DOHH2 (cell line): ENCODE measurements around the gene BABAM2.

Source experiments
- H3F3A ChIP-seq: fragments of 200-600 bp; sonication (generic), shearing (Covaris generic); 2 replicates; pipeline ENCODE4 v1.6.0; 2016; ENCODE audit warnings: antibody characterized with exemption, mild to moderate bottlenecking; ENCODE audit not compliant: control insufficient read depth, insufficient read depth
- H3K27ac ChIP-seq: fragments of 200-600 bp; sonication (generic); 2 replicates; pipeline ENCODE4 v1.5.1; 2014; ENCODE audit warnings: low read depth, mild to moderate bottlenecking, low read length, moderate library complexity
- H3K27me3 ChIP-seq: fragments of 200-600 bp; sonication (generic); 2 replicates; pipeline ENCODE4 v1.6.1; 2014; ENCODE audit warnings: mild to moderate bottlenecking, low read length, mixed read lengths; ENCODE audit not compliant: control insufficient read depth
- H3K36me3 ChIP-seq: fragments of 200-600 bp; sonication (generic); 2 replicates; pipeline ENCODE4 v1.6.1; 2014; ENCODE audit warnings: mild to moderate bottlenecking, low read length, moderate library complexity, mixed read lengths; ENCODE audit not compliant: control insufficient read depth
- H3K4me1 ChIP-seq: fragments of 200-600 bp; sonication (generic); 2 replicates; pipeline ENCODE4 v1.6.1; 2014; ENCODE audit warnings: mild to moderate bottlenecking, low read length, mixed read lengths; ENCODE audit not compliant: control insufficient read depth
- H3K4me2 ChIP-seq: fragments of 200-600 bp; sonication (generic); 2 replicates; pipeline ENCODE4 v1.6.0; 2014; ENCODE audit warnings: mild to moderate bottlenecking, low read length, moderate library complexity
- H3K4me3 ChIP-seq: fragments of 200-600 bp; sonication (generic); 2 replicates; pipeline ENCODE4 v1.5.1; 2014; ENCODE audit warnings: mild to moderate bottlenecking, low read length, mixed read lengths
- H3K79me2 ChIP-seq: fragments of 200-600 bp; sonication (generic); 2 replicates; pipeline ENCODE4 v1.6.1; 2014; ENCODE audit warnings: mild to moderate bottlenecking, low read length, mixed read lengths; ENCODE audit not compliant: control insufficient read depth
- H3K9me2 ChIP-seq: fragments of 200-600 bp; sonication (generic); replicated peaks from 2 replicates; pipeline ENCODE4 v1.6.1; 2014; ENCODE audit warnings: mild to moderate bottlenecking, low read length, mixed read lengths; ENCODE audit not compliant: control insufficient read depth
- H3K9me3 ChIP-seq: fragments of 200-600 bp; sonication (generic); 2 replicates; pipeline ENCODE4 v1.6.1; 2014; ENCODE audit warnings: antibody characterized with exemption, low read length, mixed read lengths; ENCODE audit not compliant: control insufficient read depth, insufficient read depth
- H4K20me1 ChIP-seq: fragments of 200-600 bp; sonication (generic); 2 replicates; pipeline ENCODE4 v1.6.0; 2014; ENCODE audit warnings: low read depth, mild to moderate bottlenecking, antibody characterized with exemption, low read length, moderate library complexity; ENCODE audit not compliant: control insufficient read depth, insufficient read depth
- CTCF ChIP-seq: fragments of 200-600 bp; sonication (generic); IDR thresholded peaks from one replicate; pipeline ENCODE4 v1.5.1; 2014; ENCODE audit warnings: antibody characterized with exemption, mild to moderate bottlenecking, low read depth, low read length; ENCODE audit not compliant: poor library complexity, severe bottlenecking
- EZH2phosphoT487 ChIP-seq: fragments of 200-600 bp; sonication (generic); IDR thresholded peaks from 2 replicates; pipeline ENCODE4 v1.6.1; 2017; ENCODE audit warnings: borderline replicate concordance, mild to moderate bottlenecking, antibody characterized with exemption, low read length, moderate library complexity, mixed read lengths

The BABAM2 gene

GRCh38 chr2:27963472-27963871 lies 72.9 kb downstream of the BABAM2 start:
- H3K4me1 ChIP-seq = no peaks in the 10 kb centered on the region
- no peaks in the 10 kb centered on the region for H3K79me2 ChIP-seq
- H3K4me2 ChIP-seq = no peak overlapping the region

GRCh38 chr2:27964067-27964466 lies 73.5 kb downstream of the BABAM2 start:
- no peak overlapping the region for H3K4me3 ChIP-seq
- no peaks in the 10 kb centered on the region for H3K27me3 ChIP-seq
- no peaks in the 10 kb centered on the region for H3K9me2 ChIP-seq
- H3K9me3 ChIP-seq = peaks cover 9% of the 10 kb centered on the region; the same call in 1 of the 2 replicates
- TF ChIP-seq EZH2phosphoT487 = no peak
- TF ChIP-seq CTCF = no peak
- H3K4me1 ChIP-seq = no peaks in the 10 kb centered on the region
- no peaks in the 10 kb centered on the region for H3K79me2 ChIP-seq
- no peaks in the 10 kb centered on the region for H3F3A ChIP-seq
- H3K4me2 ChIP-seq = no peak overlapping the region
- H3K36me3 ChIP-seq = no peaks in the 10 kb centered on the region
- H4K20me1 ChIP-seq = no peaks in the 10 kb centered on the region
- H3K27ac ChIP-seq = no peak overlapping the region

More at GRCh38 chr2:27963472-27963871, 72.9 kb downstream of the BABAM2 start:
- Histone ChIP-seq H3K36me3 (no peaks in the 10 kb centered on the region), H3F3A (no peaks in the 10 kb centered on the region), H3K9me2 (no peaks in the 10 kb centered on the region), H3K27me3 (no peaks in the 10 kb centered on the region), H3K9me3 (peaks cover 9% of the 10 kb centered on the region; the same call in 1 of the 2 replicates), H4K20me1 (no peaks in the 10 kb centered on the region), H3K4me3 (no peak overlapping the region), H3K27ac (no peak overlapping the region)
- no peak for TF ChIP-seq EZH2phosphoT487
- TF ChIP-seq CTCF = no peak

- Histone ChIP-seq H3K9me3 (peaks cover 9% of the 10 kb centered on the region; the same call in 1 of the 2 replicates), H4K20me1 (no peaks in the 10 kb centered on the region), H3K27me3 (no peaks in the 10 kb centered on the region), H3F3A (no peaks in the 10 kb centered on the region), H3K27ac (no peak overlapping the region), H3K79me2 (no peaks in the 10 kb centered on the region), H3K9me2 (no peaks in the 10 kb centered on the region), H3K4me1 (no peaks in the 10 kb centered on the region), H3K4me3 (no peak overlapping the region), H3K4me2 (no peak overlapping the region), H3K36me3 (no peaks in the 10 kb centered on the region)
- TF ChIP-seq CTCF (no peak), EZH2phosphoT487 (no peak)
These were observed 75.3 kb downstream of the BABAM2 start for GRCh38 chr2:27965841-27966240.
